Femur (tissue), 1 donor: ENCODE data around the gene COG4.

Experiments
- DNase-seq: peaks from one replicate; pipeline ENCODE4 v3.0.0-alpha.2; 2017

Gene COG4

GRCh38 chr16:70476272-70477020 is 46.9 kb downstream of the COG4 start:
- DNase-seq = no peak

DNA sequence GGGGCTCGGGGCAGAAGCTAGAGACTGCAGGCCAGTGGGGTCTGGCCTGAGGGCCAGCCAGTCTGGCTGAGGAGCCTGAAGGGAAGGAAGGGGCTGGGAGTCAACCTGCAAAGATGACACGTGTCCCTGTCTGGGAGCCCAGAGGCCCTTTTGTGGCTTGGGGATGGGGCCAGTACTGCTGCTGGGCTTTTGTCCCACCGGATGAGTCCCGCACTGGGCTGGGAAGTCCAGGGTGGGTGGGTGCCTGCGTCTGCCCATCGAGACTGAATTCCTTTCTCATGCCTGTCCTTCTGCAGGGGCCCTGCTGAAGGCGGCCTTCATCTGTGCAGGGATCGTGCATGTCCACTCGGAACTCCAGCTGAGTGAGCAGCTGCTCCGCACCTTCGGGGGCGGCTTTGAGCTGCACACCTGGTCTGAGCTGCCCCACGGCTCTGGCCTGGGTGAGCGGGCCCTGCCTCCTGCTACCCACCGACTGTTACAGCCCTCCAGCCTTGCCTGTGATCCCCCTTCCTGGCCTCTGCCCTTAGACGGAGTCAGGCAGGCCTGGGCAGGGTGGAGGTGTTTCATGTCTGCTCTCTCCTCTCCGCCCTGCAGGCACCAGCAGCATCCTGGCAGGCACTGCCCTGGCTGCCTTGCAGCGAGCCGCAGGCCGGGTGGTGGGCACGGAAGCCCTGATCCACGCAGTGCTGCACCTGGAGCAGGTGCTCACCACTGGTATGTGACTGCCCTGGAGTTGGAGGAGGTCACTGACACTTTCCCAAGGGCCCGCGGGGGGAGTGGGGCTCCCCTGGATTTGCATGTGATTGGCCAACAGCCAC is 48.1 kb downstream of the COG4 start:
- no peak for DNase-seq

DNA sequence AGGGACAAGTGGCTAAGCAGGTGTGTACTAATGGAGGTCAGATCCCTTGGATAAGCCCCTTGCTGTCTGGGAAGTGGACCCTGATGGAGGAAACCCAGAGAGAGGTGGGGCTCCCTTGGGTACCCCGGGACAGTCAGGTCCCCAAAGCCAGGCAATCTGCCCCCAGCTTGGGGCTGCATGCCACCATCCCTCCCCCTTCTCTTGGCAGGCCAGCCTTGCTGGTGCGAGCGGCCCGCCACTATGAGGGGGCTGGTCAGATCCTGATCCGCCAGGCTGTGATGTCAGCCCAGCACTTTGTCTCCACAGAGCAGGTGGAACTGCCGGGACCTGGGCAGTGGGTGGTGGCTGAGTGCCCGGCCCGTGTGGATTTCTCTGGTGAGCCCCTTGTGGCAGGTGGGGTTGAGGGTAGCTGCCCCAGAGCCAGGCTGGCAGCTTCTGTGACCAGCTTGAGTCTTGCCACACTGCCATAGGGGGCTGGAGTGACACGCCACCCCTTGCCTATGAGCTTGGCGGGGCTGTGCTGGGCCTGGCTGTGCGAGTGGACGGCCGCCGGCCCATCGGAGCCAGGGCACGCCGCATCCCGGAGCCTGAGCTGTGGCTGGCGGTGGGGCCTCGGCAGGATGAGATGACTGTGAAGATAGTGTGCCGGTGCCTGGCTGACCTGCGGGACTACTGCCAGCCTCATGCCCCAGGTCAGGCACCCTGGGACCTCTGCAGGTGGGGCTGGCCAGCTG is 48.9 kb downstream of the COG4 start:
- no peak for DNase-seq

DNA sequence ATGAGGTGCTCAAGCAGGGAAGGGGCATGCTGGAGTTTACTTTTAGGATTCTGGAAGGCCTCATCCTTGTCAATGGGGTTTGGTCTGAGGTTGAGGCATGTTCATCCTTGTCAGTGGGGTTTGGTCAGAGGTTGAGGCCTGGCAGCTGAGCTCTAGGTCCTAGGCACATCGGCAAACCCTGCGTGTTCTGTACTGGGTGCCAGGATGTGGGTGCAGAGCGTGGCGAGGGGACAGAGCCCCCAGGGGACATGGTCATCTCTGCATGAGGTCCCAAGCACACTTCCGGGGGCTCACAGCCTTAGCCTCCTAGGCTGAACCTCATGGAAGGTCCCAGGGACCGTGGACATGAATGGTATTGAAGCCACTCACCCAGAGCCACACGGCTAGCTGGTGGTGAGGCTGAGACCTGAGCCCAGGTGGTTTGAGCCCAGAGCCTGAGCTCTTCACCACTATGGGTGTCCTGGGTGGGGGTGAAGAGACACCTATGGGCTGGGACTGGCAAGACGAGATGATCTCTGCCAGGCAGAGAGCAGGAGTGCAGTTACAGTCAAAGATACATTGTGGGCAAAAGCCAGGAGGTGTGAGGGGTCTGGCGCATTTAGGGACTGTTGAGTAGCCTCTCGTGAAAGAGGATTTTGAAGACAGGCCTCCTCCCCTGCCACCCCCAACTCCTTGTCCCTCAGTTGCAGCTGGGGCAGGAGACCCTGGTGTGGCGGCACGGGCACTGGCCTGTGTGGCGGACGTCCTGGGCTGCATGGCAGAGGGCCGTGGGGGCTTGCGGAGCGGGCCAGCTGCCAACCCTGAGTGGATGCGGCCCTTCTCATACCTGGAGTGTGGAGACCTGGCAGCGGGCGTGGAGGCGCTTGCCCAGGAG is 49.7 kb downstream of the COG4 start:
- no peak for DNase-seq

GRCh38 chr16:70472786-70473433 is 50.4 kb downstream of the COG4 start:
- DNase-seq = no peak

DNA sequence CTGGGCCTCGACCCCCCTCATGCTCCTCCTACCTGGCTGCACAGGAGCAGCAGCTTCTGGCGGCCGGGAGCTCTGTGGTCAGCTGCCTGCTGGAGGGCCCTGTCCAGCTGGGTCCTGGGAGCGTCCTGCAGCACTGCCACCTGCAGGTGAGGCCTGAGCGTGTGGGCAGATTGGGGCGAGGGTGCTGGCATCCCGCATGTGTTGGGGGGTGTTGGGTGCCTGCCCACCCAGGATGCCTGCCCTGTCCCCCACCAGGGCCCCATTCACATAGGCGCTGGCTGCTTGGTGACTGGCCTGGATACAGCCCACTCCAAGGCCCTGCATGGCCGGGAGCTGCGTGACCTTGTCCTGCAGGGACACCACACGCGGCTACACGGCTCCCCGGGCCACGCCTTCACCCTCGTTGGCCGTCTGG is 52.4 kb downstream of the COG4 start:
- DNase-seq = no peak

DNA sequence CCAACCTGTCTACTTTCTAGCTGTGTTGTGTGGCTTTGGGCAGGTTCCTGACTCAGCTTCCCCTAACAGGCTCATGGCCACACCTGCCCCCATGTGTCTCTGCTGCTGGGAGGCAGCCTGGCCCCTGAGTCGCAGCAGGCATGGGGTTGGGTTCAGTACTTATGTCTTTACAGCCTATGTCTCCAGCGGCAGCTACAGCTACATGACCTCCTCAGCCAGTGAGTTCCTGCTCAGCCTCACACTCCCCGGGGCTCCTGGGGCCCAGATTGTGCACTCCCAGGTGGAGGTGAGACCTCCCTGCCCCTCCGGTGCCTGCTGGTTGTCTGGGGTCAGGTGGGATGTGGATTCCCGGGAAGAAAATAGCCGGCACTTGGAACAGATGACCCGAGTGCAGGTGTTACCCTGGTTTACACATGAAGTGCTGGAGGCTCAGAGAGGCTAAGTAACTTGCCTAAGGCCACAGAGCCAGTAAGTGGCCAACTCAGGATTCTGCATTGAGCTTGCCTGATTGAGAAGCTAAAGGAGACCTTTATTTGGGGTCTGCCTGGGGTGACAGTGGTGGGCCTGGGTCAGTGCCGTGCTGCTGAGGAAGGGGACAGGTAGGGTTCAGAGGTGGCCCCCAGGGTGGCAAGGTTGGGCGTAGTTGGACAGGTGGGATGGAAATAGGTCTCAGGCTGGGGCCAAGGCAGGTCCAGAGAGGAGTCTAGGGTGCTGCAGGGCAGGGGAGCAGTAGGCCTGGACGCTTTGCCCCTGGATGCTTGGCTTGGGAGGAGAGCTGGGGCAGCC is 53.0 kb downstream of the COG4 start:
- DNase-seq = no peak

- no peak for DNase-seq
Observed at GRCh38 chr16:70468776-70469525, 54.4 kb downstream of the COG4 start.

DNA sequence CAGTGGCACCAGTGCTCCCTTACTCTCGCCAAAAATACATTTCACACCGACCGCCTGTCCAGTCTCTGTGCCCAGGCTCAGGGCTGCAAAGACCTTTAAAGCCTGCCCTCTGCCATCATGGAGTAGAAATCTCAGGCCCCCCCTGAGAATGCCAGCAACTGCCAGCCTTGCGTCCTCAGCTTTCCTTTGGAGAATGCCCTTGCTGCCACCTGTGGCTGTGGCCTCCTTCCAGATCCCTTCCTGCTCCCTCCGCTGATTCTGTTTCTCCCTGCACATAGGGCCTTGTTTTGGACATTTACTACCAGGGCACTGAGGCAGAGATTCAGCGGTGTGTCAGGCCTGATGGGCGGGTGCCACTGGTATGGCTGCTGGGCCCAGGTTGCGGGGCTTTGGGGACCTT is 55.7 kb downstream of the COG4 start:
- DNase-seq = no peak

DNA sequence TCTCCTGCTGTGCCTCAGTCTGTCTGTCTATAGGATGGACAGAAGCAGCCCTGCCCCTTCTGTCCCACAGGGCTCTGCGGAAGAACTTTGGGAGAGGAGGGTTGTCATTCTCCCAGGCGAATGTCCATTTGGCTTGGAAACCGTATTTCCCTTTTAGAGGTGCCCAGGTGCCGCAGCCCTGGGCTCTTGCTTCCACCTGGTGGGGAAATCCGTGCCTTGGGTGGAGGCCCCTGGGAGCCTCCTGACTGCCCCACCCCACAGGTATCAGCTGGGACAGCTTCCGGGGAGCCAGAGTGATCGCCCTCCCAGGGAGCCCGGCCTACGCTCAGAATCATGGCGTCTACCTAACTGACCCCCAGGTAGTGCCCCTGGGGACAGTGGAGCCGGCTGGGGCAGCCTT is 56.2 kb downstream of the COG4 start:
- no peak for DNase-seq

DNA sequence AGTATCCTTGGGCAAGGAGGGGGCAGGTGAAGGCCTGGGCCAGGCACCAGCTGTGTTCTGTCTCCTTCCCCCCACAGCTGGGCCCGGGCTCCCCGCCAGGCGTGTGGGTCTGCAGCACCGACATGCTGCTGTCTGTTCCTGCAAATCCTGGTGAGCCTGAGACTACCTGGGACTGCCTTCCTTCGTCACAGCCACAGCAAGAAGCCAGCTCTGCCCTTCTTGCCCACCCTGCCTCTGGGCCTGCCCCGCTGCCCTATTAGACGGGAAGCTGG is 56.6 kb downstream of the COG4 start:
- no peak for DNase-seq

- DNase-seq = no peak
Observed at GRCh38 chr16:70465999-70466804, 57.2 kb downstream of the COG4 start.

- no peak for DNase-seq
Observed at GRCh38 chr16:70463235-70463634, 60.1 kb downstream of the COG4 start.

DNA sequence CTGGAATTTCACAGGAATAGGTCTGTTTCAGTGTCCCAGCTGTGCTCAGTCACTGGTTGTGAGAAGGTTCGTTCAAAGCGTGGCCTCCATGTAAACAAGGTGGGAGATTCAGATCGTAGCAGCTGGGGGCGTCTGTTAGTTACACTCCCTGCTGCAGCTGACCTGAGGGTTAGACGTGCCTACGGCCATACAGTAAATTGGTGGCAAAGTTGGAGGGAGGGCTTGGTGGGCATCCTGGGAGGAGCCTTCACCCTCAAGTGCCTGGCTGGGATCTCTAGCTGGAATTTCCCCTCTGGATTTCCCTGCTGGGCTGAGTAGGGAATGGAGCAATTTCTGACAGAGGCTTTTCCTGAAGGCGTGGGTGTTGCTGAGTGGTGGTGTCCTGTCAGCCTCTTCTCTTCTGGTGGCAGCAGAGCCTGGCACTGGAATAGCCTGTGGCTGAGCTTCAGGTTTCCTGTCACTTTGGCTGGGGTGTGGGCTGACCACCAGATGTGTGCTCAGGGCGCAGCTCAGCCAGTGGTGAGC is 62.6 kb downstream of the COG4 start:
- DNase-seq = no peak

- DNase-seq = no peak
Observed at GRCh38 chr16:70457446-70458166, 65.7 kb downstream of the COG4 start.

GRCh38 chr16:70455910-70456309 is 67.4 kb downstream of the COG4 start:
- DNase-seq = no peak

- DNase-seq = peak; percentile 73
Observed at GRCh38 chr16:70454222-70455034, 68.9 kb downstream of the COG4 start, which contains the start of gene FCSK. TSS of gene FCSK (plus strand) at chr16:70454595. CDS start at chr16:70463191, 8,596 bp downstream.

GRCh38 chr16:70453892-70454221 is 69.5 kb downstream of the COG4 start:
- DNase-seq = no peak
